HepG2 (cell line): ENCODE measurements around the gene PEPD. TPM values are rescaled to one million over a fixed set of nuclear protein-coding genes. Genes with fewer than 3 reads are reported as not detected.

Experiments used
- CEBPB ChIP-seq: IDR thresholded peaks from 2 replicates; pipeline ENCODE4 v1.6.1; 2011; ENCODE audit warnings: low read depth, low read length, improper control_type of control experiment, borderline replicate concordance
- EP300 ChIP-seq, 3 experiments: sonication (generic) in 1 of 3; formaldehyde crosslinking in 1 of 3; IDR thresholded peaks; 2 replicates each; pipeline versions ENCODE4 v1.5.1 to v1.6.1; 2011 to 2020; ENCODE audit warnings: low read depth in 2 of 3, low read length in 2 of 3, borderline replicate concordance in 1 of 3, improper control_type of control experiment in 1 of 3, mild to moderate bottlenecking in 1 of 3, missing genetic modification reagents in 1 of 3, moderate library complexity in 1 of 3
- FOSL2 ChIP-seq: sonication (generic); formaldehyde crosslinking; IDR thresholded peaks from 2 replicates; pipeline ENCODE4 v1.4.0; 2020; ENCODE audit warnings: missing genetic modification reagents
- FOXA1 ChIP-seq, 2 experiments: fragments of 450-650 bp in 1 of 2; sonication (generic) in 1 of 2; formaldehyde crosslinking in 1 of 2; IDR thresholded peaks; 2 replicates each; pipeline versions ENCODE4 v1.4.0 to v1.6.1; 2016 to 2020; ENCODE audit warnings: missing genetic modification reagents in 1 of 2
- JUND ChIP-seq: sonication (generic); formaldehyde crosslinking; IDR thresholded peaks from 2 replicates; pipeline ENCODE4 v1.8.0; 2022; ENCODE audit warnings: mild to moderate bottlenecking, missing genetic modification reagents
- SMARCE1 ChIP-seq: fragments of 450-650 bp; IDR thresholded peaks from 2 replicates; pipeline ENCODE4 v1.6.1; 2017; ENCODE audit warnings: borderline replicate concordance
- ZFY ChIP-seq: sonication (generic); formaldehyde crosslinking; IDR thresholded peaks from 2 replicates; pipeline ENCODE4 v1.4.0; 2020; ENCODE audit warnings: missing genetic modification reagents
- ZNF598 ChIP-seq: sonication (generic); formaldehyde crosslinking; IDR thresholded peaks from 2 replicates; pipeline ENCODE4 v1.5.1; 2020; ENCODE audit warnings: mild to moderate bottlenecking, missing genetic modification reagents, borderline replicate concordance
- polyA plus RNA-seq, 8 experiments: library from polyadenylated mRNA; depleted of rRNA in 3 of 8; stranded (reverse) in 7 of 8; unstranded in 1 of 8; fragments of >200 nt; fragmentation: Illumina TruSeq in 4 of 8; extraction: Trizol in 4 of 8; gene quantifications; 2 replicates each; pipeline versions ENCODE4 v1.2.1 to v1.2.3, GENCODE V29; 2011 to 2016; ENCODE audit warnings: low read depth in 4 of 8, missing spikeins in 1 of 8, mixed read lengths in 1 of 8; ENCODE audit not compliant: insufficient read depth in 1 of 8
- total RNA-seq, 5 experiments: library from RNA; depleted of rRNA; stranded (reverse); fragments of >200 nt; fragmentation: Illumina TruSeq; extraction: Trizol; gene quantifications; 2 replicates each; pipeline ENCODE4 v1.2.3, GENCODE V29; 2016; ENCODE audit warnings: low read depth in 1 of 5
- TF ChIP-seq, protein P1 (sequence below): sonication (generic); formaldehyde crosslinking; IDR thresholded peaks from 2 replicates; pipeline ENCODE4 v1.4.0; 2020; ENCODE audit warnings: missing genetic modification reagents

PEPD gene
- total and polyA plus RNA-seq, 2 of the 13 experiments (the other 11 are each of a cell fraction or from before 2014, with no cell fraction given): 60.7 to 75.1 TPM

- TF ChIP-seq CEBPB (no peak; the same call in 1 of the 2 replicates), JUND (CRISPR knock-in tag) (no peak), EP300 (IDR thresholded peaks at IDR 0.05; ENCODE audit: low read depth in 2 of 2, low read length in 2 of 2) (no peak), EP300 (CRISPR knock-in tag; IDR thresholded peaks at IDR 0.05; ENCODE audit: borderline replicate concordance) (0 out of 2 replicates have a peak, but pooled peaks have one; percentile 22), ZFY (CRISPR knock-in tag) (peak; percentile 77), ZNF598 (CRISPR knock-in tag) (peak; percentile 52; the same call in 1 of the 2 replicates), FOXA1 (IDR thresholded peaks at IDR 0.05) (no peak), FOXA1 (CRISPR knock-in tag; IDR thresholded peaks at IDR 0.05) (0 out of 2 replicates have a peak, but pooled peaks have one; percentile 25), FOSL2 (CRISPR knock-in tag) (peak; percentile 32; the same call in 1 of the 2 replicates), SMARCE1 (no peak)
- TF ChIP-seq, protein P1, sequence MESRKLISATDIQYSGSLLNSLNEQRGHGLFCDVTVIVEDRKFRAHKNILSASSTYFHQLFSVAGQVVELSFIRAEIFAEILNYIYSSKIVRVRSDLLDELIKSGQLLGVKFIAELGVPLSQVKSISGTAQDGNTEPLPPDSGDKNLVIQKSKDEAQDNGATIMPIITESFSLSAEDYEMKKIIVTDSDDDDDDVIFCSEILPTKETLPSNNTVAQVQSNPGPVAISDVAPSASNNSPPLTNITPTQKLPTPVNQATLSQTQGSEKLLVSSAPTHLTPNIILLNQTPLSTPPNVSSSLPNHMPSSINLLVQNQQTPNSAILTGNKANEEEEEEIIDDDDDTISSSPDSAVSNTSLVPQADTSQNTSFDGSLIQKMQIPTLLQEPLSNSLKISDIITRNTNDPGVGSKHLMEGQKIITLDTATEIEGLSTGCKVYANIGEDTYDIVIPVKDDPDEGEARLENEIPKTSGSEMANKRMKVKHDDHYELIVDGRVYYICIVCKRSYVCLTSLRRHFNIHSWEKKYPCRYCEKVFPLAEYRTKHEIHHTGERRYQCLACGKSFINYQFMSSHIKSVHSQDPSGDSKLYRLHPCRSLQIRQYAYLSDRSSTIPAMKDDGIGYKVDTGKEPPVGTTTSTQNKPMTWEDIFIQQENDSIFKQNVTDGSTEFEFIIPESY (CRISPR knock-in tag): peak; percentile 18; the same call in 1 of the 2 replicates
Observed at GRCh38 chr19:33406521-33407139, 115.0 kb downstream of the PEPD start (continued).
